Activated CD4-positive, alpha-beta T cell treated with anti-CD3 and anti-CD28 coated beads, Interleukin-2, amount 50 U/mL, for 4 hours (primary cell): Measurements from ENCODE around the gene ARFGEF3.
A peak's percentile ranks its signal among the peaks of the same experiment; 100 is the strongest.
"Not testable (repeated sequence)": the region's sequence is repeated elsewhere in the genome, so short reads cannot be mapped to it uniquely, and the experiment has no call there.

Experiments used
- DNase-seq, 2 experiments: peaks; one replicate each; pipeline ENCODE4 v3.0.0-alpha.2; 2020

Gene ARFGEF3

DNA sequence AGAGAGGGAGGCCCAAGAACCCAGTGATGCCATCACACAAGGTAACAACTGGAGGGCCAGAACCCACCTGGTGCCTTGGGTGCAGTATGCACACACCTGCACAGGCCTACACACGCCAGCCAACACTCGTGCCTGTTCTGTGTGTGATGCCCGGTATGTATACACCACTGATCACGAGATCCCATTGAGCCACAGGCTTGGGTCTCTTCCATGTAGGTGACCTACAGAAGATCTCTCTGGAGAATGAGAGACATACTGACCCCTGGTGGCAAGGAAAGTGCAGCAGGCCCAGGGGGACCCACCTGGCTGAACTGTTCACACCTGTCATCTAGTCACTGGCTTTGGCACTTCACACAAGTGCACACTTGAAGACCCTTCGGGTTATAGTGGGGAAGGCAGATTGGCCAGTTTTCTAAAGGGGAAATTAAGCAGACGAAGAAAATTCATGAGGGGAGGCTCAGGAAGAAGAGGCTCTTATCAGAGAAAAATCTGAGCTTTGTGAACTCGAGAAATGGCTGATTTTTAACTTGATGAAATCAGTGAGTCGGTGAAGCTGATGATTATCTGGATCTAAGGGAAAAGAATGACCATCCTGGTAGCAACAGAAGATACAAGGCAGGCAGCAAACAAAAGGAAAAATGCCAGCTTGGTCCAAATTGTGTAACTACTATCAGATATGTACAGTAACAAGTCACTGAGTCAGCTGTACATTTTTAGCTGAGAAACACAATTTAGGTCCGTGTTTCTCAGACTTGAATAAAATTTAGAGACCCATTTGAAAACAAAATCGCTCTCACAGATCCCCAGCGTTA, 125.6 kb downstream of the ARFGEF3 start:
- peak; percentile 17 to 39 for DNase-seq

DNA sequence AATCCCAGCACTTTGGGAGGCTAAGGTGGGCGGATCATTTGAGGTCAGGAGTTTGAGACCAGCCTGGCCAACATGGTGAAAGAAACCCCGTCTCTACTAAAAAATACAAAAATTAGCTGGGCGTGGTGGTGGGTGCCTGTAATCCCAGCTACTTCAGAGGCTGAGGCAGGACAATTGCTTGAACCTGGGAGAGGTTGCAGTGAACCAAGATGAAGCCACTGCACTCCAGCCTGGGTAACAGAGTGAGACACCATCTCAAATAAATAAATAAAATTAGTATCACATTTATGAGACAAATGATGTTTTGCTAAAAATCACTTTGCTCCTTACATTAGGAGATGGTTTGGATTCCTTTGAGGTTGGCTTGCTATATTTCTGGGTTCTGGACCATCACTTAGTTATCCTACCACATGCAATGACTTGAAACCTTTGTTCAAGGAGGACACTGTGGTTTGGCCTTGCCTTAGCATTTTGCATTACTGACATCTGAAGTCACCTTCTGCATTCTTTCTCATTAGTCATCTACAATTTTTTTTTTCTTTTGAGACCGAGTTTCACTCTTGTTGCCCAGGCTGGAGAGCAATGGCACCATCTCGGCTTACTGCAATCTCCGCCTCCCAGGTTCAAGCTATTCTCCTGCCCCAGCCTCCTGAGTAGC, 126.8 kb downstream of the ARFGEF3 start:
- not testable (repeated sequence) for DNase-seq

DNA sequence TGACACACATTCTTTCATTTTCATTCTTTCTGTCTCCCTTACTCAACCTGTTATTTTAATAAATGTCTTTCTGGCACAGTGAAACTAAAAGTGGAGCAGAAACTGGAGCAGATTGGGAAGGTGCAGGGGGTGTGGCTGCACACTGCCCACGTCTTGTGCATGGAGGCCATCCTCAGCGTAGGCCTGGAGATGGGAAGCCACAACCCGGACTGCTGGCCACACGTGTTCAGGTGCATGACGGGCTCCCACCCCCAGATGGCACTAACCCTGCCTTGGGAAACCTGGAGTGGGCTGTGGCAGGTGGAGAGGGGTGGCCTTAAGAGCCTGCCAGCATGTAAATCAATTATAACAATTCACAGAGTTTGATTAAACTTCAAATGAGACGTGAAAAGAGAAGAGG, 128.0 kb downstream of the ARFGEF3 start:
- no peak for DNase-seq

DNA sequence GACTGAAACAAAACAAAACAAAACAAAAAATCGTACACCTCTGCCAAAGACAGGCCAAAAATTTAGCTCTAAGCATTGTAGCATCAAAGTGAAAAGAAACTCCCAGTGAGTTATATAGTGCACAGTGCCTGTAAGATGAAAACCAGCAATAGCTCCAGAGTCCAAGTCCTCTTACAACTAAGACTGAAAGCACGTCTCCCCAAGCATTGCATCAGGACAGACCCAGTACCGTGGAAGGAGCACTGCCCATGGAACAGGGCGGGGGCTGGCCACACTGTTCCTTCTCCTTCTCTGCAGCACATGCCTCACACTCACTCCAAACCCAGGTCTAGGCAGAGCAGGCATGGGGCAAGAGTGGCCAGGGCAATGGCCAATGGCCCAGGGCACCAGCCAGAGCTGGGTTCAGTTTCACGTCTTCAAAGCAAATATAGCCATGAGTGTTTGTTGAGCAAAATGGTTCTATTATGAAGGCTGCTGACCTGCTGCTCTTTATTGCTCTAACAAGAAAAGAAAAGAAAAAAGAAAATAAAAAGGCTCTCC, 128.8 kb downstream of the ARFGEF3 start:
- DNase-seq, result no peak

DNA sequence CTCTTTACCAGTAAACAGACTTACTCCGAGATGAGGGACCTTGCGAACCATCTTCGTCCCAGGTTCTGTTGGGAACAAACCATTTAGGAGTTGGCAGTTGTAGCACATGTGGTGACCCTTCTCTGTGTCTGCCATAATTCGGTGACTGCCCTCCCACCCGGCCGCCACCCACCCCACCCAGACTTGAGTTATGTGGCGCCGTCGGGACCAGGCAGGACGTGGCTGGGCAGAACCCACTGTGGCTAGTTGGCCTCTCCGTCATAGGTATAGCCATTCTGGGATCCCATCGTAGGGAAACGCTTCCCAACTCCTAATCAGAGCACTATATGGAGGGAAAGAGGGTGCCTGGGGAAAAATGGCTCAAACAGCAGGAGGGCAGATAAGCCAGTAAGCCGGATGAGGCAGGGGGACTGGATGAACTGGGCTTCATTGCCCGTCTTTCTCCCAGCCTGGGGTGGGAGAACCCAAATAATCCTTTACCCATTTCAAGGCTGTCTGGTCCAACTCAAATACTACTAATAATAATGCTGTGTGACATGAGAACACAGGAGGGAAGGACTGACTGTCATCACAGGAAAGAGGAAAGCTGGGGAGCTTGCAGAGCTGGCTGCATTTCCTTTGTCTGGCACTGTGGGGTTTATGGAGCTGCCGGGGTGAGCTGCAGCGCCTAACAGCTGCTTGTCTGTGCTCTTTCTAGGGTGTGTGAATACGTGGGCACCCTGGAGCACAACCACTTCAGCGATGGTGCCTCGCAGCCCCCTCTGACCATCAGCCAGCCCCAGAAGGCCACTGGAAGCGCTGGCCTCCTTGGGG, 129.5 kb downstream of the ARFGEF3 start:
- no peak for DNase-seq

DNA sequence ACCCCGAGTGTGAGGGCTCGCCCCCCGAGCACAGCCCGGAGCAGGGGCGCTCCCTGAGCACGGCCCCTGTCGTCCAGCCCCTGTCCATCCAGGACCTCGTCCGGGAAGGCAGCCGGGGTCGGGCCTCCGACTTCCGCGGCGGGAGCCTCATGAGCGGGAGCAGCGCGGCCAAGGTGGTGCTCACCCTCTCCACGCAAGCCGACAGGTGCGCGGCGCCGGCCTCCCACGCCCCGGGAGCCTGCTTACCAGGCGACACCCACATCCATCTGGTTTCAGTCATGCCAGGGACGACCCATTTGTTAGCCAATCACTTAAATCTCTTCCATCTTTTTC, 130.1 kb downstream of the ARFGEF3 start:
- DNase-seq, result no peak

DNA sequence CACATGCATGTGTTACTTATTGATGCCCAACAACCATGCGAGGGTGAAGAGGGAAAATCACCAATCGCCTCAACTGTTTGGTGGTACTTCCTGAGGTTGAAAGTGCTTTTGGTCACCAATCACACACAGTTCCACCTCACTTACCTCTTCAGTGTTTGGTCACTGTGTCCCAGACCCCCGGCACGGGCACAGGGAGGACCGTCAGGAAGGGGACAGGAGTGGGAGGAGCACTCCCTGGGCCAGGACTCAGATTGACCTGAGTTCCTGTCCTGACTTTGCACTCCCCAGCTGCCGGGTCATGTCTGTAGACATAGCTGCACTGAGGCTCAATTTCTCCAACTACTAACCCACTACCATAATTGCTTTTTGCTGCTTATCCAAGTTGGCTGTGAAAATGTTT, 130.7 kb downstream of the ARFGEF3 start:
- no peak for DNase-seq

DNA sequence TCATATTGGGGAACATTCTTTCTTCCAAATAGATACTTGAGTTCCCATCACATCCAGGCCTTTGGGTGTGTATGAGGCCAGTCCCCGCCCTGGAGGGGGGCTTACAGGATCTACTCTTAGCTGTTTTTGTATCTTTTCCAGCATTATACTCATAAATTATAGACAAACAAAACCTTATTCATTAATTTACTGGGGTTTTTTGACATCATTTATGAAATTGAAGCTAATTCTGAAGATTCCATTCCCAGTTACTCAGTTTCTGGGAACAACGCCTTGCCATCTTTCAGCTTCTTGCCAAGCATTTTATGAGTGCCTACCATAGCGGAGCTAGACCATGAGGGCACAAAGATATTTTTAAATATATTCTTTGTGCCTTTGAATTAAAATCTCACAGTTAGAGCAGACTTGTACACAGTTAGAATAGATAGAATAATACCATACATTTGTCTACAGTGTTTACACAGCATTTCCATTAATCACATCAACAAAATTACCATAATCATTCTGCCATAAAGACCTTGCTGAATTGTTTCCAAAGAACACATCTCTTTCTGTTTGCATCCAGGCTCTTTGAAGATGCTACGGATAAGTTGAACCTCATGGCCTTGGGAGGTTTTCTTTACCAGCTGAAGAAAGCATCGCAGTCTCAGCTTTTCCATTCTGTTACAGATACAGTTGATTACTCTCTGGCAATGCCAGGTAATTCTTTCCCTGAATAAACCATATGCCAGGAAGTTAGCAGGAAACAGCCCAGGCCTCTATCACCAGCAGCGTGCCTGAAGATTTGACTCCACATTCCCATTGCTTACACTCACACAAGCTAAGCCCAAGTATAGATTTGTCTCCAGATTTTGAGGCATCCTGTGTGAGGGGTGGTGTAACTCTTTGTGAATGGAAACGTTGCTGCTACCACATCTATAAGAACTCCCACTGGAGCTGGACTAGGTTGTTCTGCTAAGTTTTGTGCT, 132.0 kb downstream of the ARFGEF3 start:
- no peak for DNase-seq

DNA sequence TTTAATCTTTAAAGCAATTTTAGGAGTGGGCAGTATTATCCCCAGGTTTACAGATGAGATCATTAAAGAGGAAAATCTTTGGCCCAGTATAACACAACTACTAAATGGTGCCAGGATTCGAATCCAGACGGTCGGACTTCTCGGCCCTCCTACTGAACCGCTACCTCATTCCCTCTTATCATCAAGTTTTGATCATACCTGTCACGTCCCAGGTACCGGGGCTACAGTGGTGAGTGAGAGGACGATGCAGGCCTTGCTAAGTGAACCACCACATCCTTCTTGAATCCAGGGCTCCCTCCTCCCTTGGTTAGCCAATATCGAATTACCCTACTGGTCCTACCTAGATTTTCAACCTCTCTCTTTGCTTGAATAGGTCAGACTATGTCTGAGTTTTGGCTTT, 134.6 kb downstream of the ARFGEF3 start:
- DNase-seq, result no peak

DNA sequence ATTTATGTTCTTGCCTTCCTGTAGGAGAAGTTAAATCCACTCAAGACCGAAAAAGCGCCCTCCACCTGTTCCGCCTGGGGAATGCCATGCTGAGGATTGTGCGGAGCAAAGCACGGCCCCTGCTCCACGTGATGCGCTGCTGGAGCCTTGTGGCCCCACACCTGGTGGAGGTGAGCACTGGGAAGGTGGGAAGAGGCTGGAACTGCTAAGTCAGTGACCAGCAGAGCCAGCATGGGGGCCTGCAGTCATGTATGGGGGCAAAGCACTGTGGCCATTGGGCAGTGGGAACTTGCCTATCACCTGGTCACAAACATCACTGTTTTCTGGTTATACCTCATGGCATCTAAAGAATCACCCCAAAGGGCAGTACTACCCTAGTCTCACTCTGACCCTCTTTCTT, 135.0 kb downstream of the ARFGEF3 start:
- no peak for DNase-seq

DNA sequence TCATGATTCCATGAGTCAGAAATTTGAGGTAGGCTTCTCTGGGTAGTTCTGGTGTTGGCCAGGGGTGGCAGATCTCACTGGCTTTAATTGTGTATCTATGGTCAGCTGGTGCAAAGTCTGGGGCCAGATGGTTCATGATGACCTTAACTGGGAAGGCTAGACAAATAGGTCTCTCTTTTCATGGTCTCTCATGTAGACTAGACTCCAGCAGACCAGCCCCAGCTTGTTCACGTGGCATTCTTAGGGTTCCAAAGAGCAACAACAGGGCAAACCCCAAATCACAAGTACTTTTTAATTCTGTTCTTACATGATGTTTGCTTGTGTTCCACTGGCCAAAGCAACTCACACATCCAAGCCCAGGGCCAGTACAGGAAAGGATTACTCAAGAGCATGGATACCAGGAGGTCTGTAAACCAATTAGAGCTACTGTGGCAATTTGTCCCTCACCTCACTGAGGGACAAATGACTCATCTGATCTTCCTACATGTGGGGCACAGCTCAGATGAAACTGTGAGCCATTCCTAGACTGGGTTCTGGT, 136.1 kb downstream of the ARFGEF3 start:
- DNase-seq, result no peak

DNA sequence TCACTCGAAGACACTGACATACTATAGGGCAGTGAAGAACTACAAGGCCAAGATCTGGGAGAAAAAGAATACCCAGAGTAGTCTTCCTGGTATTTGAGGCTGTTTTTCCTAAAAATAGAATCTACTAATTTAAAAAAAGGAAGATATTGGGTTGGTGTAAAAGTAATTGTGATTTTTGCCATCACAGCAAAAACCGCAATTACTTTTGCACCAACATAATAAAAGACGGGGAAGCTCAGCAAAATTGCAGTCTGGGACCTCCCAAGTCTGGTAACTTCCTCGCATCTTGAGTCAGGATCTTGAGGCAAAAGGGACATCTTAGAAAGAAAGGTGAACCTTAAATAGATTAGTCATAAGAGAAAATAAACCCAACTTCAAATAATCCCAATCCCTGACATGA, 138.7 kb downstream of the ARFGEF3 start:
- DNase-seq, result no peak

DNA sequence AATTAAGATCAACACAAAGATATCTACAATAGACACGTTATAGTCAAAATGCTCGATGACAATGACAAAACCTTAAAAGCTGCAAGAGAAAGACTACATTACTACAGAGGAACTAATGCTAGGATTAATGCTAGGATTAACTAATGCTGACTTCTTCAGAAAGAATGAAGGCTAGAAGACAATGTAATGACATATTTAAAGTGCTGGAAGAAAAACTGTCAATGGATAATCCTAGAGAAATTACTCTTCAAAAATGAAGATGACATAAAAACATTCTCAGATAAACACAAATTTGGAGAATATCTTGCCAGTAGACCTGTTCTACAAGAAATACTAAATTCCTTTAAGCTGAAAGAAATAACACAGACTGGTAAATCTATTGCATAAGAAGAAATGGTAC, 140.8 kb downstream of the ARFGEF3 start:
- no peak for DNase-seq

DNA sequence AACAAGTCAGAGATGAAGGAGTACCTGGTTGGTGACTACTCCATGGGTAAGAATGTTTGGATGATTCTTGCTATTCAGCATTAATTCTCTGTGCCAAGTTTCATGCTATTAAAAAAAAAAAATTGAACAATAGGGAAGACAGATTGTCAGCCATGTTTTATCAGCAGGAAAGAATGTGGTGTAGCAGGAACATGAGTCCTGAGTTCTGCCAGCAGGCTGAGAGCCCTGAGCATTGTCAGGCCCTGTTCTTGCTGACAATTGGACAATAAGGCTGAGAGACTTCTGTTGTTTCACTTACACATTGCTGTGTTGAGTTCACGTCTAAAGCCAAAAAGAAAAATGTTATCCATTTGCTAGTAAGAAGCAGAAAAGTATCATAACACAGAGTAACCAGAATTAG, 145.6 kb downstream of the ARFGEF3 start:
- no peak for DNase-seq

DNA sequence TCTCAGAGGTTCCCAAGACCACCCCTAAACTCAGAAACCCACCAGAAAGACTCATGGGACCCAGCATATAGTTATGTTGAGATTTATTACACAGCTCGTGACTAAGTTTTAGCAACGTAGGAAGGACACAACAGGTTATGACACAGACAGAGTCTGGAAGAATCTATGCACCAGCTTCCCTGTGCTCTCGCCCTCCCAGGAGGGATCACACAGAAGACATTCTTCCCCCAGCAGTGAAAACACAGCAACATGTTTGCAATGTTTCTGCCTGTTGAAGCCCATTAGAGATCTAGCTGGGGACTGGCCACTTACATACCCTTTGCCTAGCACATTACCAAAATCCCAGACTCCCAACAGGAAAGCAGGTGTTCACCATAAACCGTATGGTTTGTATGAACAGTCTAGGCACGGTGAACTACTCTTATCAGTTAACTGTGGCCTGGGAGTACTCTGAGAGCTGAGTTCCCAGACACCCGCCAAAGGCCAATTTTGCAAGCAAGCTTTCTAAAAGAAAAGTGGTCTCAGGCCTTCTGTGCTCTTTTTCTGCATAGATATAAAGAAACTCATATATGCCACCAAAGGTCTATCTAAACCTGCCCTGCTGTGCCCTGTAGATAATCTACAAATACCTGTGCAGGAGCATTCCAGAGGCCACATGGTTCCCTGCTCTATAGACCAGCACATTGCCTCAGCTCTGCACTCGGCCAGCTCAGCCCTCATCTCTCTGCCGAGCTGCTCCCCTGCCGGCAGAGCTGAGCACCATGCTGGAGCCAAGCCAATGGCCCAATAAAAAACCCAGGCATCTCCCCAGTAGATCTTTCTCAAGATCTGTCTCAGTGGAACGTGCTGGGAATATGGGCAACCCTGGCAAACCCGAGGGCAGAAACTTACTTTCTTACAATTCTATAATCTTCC, 146.3 kb downstream of the ARFGEF3 start:
- no peak for DNase-seq

DNA sequence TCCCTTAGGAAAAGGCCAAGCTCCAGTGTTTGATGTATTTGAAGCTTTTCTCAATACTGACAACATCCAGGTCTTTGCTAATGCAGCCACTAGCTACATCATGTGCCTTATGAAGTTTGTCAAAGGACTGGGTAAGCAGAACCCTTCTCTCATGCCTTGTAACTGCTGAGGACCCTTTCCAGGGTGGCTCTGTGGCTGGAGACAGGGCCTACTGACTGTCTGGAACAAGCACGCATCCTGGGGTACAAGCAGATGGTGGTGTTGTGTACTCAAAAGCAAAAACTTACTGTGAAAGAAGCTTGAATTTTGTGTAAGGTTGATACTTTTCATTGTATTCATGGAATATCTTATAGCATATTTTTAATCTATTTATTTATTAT, 147.0 kb downstream of the ARFGEF3 start:
- no peak for DNase-seq

DNA sequence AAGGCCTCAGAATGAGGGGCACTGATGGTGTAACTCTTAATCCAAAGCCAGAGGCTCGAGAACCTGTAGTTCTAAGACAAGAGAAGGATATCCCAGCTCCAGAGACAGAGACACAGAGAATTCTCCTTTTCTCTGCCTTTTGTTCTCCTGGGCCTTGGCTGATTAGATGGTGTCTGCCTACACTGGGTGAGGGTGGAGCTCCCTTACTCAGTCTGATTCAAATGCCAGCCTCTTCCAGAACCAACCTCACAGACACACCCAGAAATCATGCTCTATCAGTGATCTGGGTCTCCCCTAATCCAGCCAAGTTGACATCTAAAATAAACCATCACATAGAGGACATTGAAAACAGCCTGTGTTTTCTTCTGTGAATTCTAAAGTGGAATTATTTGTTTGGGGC, 148.0 kb downstream of the ARFGEF3 start:
- no peak for DNase-seq

DNA sequence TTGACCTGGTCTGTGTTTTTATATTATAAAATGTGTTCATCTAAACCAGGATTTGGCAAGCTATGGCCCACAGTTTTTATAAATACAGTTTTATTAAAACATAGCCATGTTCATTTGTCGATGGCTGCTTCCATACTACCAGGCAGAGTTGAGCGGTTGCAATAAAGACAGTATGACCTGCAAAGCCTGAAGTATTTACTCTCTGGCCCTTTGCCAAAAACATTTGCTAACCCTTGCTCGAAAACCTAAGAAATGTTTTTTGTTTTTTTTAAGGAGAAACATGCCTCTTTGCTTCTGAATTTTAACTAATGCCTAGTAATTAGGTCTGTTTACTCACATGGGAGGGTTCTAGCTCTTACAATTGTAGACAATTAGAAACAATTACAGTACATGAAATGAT, 148.6 kb downstream of the ARFGEF3 start:
- DNase-seq, result no peak

DNA sequence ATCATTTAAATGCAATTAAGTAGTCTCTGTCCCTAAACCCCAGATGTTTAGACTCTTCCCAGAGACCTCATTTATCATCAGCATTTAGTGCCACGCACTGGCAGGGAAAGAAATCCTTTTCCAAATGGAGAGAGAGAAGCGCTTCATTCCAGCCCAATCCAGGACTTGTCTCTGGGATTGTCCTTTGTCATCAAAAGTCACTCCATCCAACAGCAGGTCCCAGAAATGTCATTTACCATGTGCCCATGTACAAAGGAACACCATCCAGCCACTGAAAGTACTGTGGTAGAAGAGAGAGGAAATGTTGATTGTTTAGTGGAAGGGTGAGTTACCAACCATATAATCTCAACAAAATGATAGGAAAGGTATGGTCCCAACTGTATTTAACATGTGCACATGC, 149.1 kb downstream of the ARFGEF3 start:
- DNase-seq, result no peak

DNA sequence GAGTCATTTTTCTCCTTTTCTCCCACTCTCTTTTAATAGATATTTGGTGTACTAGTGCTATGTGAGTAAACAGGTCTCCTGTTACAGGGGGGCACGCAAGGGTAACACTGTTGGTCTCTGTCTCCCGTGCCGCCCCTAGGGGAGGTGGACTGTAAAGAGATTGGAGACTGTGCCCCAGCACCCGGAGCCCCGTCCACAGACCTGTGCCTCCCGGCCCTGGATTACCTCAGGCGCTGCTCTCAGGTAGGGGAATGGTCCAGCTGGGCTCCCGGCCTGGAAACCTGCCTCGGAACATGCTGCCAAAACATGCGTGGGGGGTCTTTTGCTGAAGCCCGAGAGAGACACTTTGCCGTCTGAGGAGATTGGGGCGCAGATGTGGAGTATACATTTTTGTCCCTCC, 149.5 kb downstream of the ARFGEF3 start:
- DNase-seq, result no peak

DNA sequence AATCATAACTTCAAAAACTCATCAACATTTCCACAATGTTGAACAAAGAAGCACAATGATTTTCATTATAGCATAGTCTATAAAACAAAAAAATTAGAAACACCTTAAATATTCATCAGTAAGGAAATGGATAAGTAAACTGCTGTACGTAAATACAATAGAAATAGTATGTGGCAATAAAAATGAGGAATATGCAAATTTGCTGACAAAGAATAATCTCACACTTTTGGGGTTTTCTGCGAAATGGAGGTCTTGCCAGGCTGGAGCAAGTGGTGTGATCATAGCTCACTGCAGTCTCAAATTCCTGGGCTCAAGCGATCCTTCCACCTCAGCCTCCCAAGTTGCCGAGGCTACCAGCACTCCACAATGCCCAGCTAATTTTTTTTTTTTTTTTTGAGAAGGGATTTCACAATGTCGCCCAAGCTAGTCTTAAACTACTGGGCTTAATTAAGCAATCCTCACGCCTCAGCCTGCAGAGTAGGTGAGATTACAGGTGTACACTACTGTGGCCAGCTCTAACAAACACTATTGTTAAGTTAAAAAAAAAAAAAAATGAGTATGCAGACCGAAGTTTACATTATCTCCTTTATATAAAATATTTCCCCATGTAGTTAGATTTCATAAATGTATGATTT, 157.1 kb downstream of the ARFGEF3 start:
- no peak for DNase-seq
